Esophagus muscularis mucosa (tissue), 4 donors: Measurements from ENCODE around the gene LRP3. TPM values are rescaled to one million over a fixed set of nuclear protein-coding genes. Genes with fewer than 3 reads are reported as not detected.

ENCODE experiments used
- DNase-seq: peaks from one replicate; pipeline ENCODE4 v3.0.0-alpha.2; 2017; ENCODE audit errors: extremely low spot score
- H3K27ac ChIP-seq, 4 donors: fragments of 200-600 bp; sonication (generic); replicated peaks in 1 of 4; 1 replicate in 3 of 4; 2 replicates in 1 of 4; pipeline ENCODE4 v1.5.1; 2016 to 2019; ENCODE audit warnings: mild to moderate bottlenecking in 1 of 4
- H3K27me3 ChIP-seq, 4 donors: fragments of 200-600 bp; sonication (generic); one replicate each; pipeline versions ENCODE4 v1.5.1 to v1.6.0; 2016 to 2019
- H3K36me3 ChIP-seq, 4 donors: fragments of 200-600 bp; sonication (generic); one replicate each; pipeline ENCODE4 v1.5.1; 2016 to 2019
- H3K4me1 ChIP-seq, 4 donors: fragments of 200-600 bp; sonication (generic); one replicate each; pipeline ENCODE4 v1.5.1; 2016 to 2019
- H3K4me3 ChIP-seq, 4 donors: fragments of 200-600 bp; sonication (generic); 1 replicate in 2 of 4; 2 replicates in 2 of 4; pipeline ENCODE4 v1.5.1; 2016 to 2019; ENCODE audit warnings: mild to moderate bottlenecking in 4 of 4, moderate library complexity in 1 of 4
- H3K9me3 ChIP-seq, 4 donors: fragments of 200-600 bp; sonication (generic); 1 replicate in 3 of 4; 2 replicates in 1 of 4; pipeline ENCODE4 v1.5.1; 2016 to 2019
- CTCF ChIP-seq, 3 experiments: fragments of 200-600 bp in 2 of 3; fragments of 450-650 bp in 1 of 3; sonication (generic) in 2 of 3; IDR thresholded peaks; one replicate each; pipeline ENCODE4 v1.5.1; 2017 to 2019; ENCODE audit warnings: antibody characterized with exemption in 3 of 3, mild to moderate bottlenecking in 2 of 3, moderate library complexity in 1 of 3
- EP300 ChIP-seq: sonication (generic); formaldehyde crosslinking; IDR thresholded peaks from one replicate; pipeline ENCODE4 v1.6.1; 2017; ENCODE audit warnings: antibody characterized with exemption
- POLR2A ChIP-seq: fragments of 450-650 bp; IDR thresholded peaks from one replicate; pipeline ENCODE4 v1.6.1; 2017; ENCODE audit warnings: antibody characterized with exemption, moderate library complexity, mild to moderate bottlenecking, low read depth
- POLR2AphosphoS5 ChIP-seq, 2 donors: sonication (generic); formaldehyde crosslinking; IDR thresholded peaks; one replicate each; pipeline ENCODE4 v1.6.1; 2017; ENCODE audit warnings: antibody characterized with exemption in 2 of 2
- WGBS: methylation state at CpG from one replicate; pipeline ENCODE4 v1.1.5; 2018; 5-methylcytosine and 5-hydroxymethylcytosine counted together
- intact Hi-C: fragments of 100-400 bp; cut with DNase I; formaldehyde crosslinking; loops from one replicate; pipeline ENCODE4 v1.15.1; 2023
- total RNA-seq, 4 donors: library from RNA; depleted of rRNA; stranded (reverse); fragments of >200 nt; gene quantifications; one replicate each; pipeline versions ENCODE4 v1.1.0 to v1.2.1, GENCODE V29; 2016

Gene LRP3
- total RNA-seq, 4 donors from 2014 or later: 34.5 to 76.7 (median 62.6) TPM

- no peak for DNase-seq
- 98% methylated on average over 10 of the region's 10 CpGs for WGBS
- intact Hi-C loops: no loop called here
These were observed 2.5 kb downstream of the LRP3 start for GRCh38 chr19:33196446-33197193.

GRCh38 chr19:33197591-33198000, 3.5 kb downstream of the LRP3 start:
- Histone ChIP-seq H3K27me3 (no peaks in the 10 kb centered on the region), H3K9me3 (no peaks in the 10 kb centered on the region), H3K36me3 (peaks cover 0 to 36% (median 23%) of the 10 kb centered on the region in 4 donors), H3K4me1 (peaks cover 14 to 27% (median 18%) of the 10 kb centered on the region in 4 donors), H3K27ac (no peak overlapping the region), H3K4me3 (no peak overlapping the region)
- TF ChIP-seq POLR2AphosphoS5 (IDR thresholded peaks at IDR 0.05) (no peak), CTCF (IDR thresholded peaks at IDR 0.05) (no peak), EP300 (no peak), POLR2A (no peak)
- WGBS: 94% methylated on average over 8 of the region's 11 CpGs
- no peak for DNase-seq
- intact Hi-C loops: no loop called here

More at GRCh38 chr19:33196446-33197193, 2.5 kb downstream of the LRP3 start:
- H3K4me1 ChIP-seq: peaks cover 14 to 27% (median 18%) of the 10 kb centered on the region in 4 donors
- H3K36me3 ChIP-seq: peaks cover 0 to 27% (median 19%) of the 10 kb centered on the region in 4 donors
- no peaks in the 10 kb centered on the region for H3K9me3 ChIP-seq
- no peak overlapping the region for H3K4me3 ChIP-seq
- no peaks in the 10 kb centered on the region for H3K27me3 ChIP-seq
- no peak overlapping the region for H3K27ac ChIP-seq
- no peak for TF ChIP-seq EP300
- no peak for TF ChIP-seq POLR2AphosphoS5 (IDR thresholded peaks at IDR 0.05)
- no peak for TF ChIP-seq POLR2A
- no peak for TF ChIP-seq CTCF (IDR thresholded peaks at IDR 0.05)

GRCh38 chr19:33198169-33198568, 4.0 kb downstream of the LRP3 start:
- DNase-seq: no peak
- no peaks in the 10 kb centered on the region for H3K9me3 ChIP-seq
- H3K27ac ChIP-seq: no peak overlapping the region
- WGBS: 88% methylated on average over 4 of the region's 7 CpGs
- peaks cover 0 to 41% (median 26%) of the 10 kb centered on the region in 4 donors for H3K36me3 ChIP-seq
- no peak overlapping the region for H3K4me3 ChIP-seq
- H3K27me3 ChIP-seq: no peaks in the 10 kb centered on the region
- intact Hi-C loops: no loop called here
- TF ChIP-seq POLR2A: no peak
- no peak for TF ChIP-seq POLR2AphosphoS5 (IDR thresholded peaks at IDR 0.05)
- TF ChIP-seq CTCF (IDR thresholded peaks at IDR 0.05): no peak
- no peak for TF ChIP-seq EP300
- H3K4me1 ChIP-seq: peaks cover 14 to 27% (median 18%) of the 10 kb centered on the region in 4 donors

- Histone ChIP-seq H3K27me3 (no peaks in the 10 kb centered on the region), H3K9me3 (no peaks in the 10 kb centered on the region), H3K4me1 (peaks cover 14 to 20% (median 16%) of the 10 kb centered on the region in 4 donors), H3K27ac (no peak overlapping the region), H3K36me3 (peaks cover 0 to 55% (median 35%) of the 10 kb centered on the region in 4 donors), H3K4me3 (no peak overlapping the region)
- TF ChIP-seq CTCF (IDR thresholded peaks at IDR 0.05) (no peak), EP300 (no peak), POLR2AphosphoS5 (IDR thresholded peaks at IDR 0.05) (no peak), POLR2A (no peak)
- no peak for DNase-seq
- intact Hi-C loops: no loop called here
- WGBS: 65% methylated on average over 7 of the region's 8 CpGs
These were observed 5.5 kb downstream of the LRP3 start for GRCh38 chr19:33199441-33200265.
